ENCODE data around the gene PRDM10.

The PRDM10 gene

GRCh38 chr11:130032931-130033330 is 30.3 kb upstream of the PRDM10 start:
- peaks cover 4% of the 10 kb centered on the region for H3K4me1 Mint-ChIP-seq
- peaks cover 4% of the 10 kb centered on the region for H3K27me3 Mint-ChIP-seq (ENCODE audit: low read depth, poor library complexity)
- H3K9me3 Mint-ChIP-seq = no peaks in the 10 kb centered on the region
- no peak for TF ChIP-seq CTCF (IDR thresholded peaks at IDR 0.05)
- H3K27ac Mint-ChIP-seq = no peak overlapping the region
- no peaks in the 10 kb centered on the region for H3K36me3 Mint-ChIP-seq (ENCODE audit: low read depth)
- no peak for DNase-seq
- H3K4me3 Mint-ChIP-seq = no peak overlapping the region

GRCh38 chr11:130031945-130032344 is 29.3 kb upstream of the PRDM10 start:
- no peak for DNase-seq
- no peaks in the 10 kb centered on the region for H3K4me1 Mint-ChIP-seq
- no peak for TF ChIP-seq CTCF (IDR thresholded peaks at IDR 0.05)
- H3K27ac Mint-ChIP-seq = no peak overlapping the region
- H3K4me3 Mint-ChIP-seq = no peak overlapping the region
- H3K36me3 Mint-ChIP-seq (ENCODE audit: low read depth) = no peaks in the 10 kb centered on the region
- H3K9me3 Mint-ChIP-seq = no peaks in the 10 kb centered on the region
- H3K27me3 Mint-ChIP-seq (ENCODE audit: low read depth, poor library complexity) = peaks cover 4% of the 10 kb centered on the region

- no peak for TF ChIP-seq CTCF (IDR thresholded peaks at IDR 0.05)
- no peak overlapping the region for H3K27ac Mint-ChIP-seq
- no peak overlapping the region for H3K4me3 Mint-ChIP-seq
- no peaks in the 10 kb centered on the region for H3K9me3 Mint-ChIP-seq
- no peak for DNase-seq
- no peaks in the 10 kb centered on the region for H3K36me3 Mint-ChIP-seq (ENCODE audit: low read depth)
- H3K4me1 Mint-ChIP-seq = no peaks in the 10 kb centered on the region
- peaks cover 4% of the 10 kb centered on the region for H3K27me3 Mint-ChIP-seq (ENCODE audit: low read depth, poor library complexity)
Measured at GRCh38 chr11:130031056-130031455, 28.4 kb upstream of the PRDM10 start.

- Mint-ChIP-seq H3K36me3 (ENCODE audit: low read depth) (no peaks in the 10 kb centered on the region), H3K9me3 (no peaks in the 10 kb centered on the region), H3K27me3 (ENCODE audit: low read depth, poor library complexity) (peaks cover 6% of the 10 kb centered on the region), H3K4me1 (no peaks in the 10 kb centered on the region), H3K4me3 (no peak overlapping the region), H3K27ac (peak overlapping the region; percentile 55)
- no peak for DNase-seq
- TF ChIP-seq CTCF (IDR thresholded peaks at IDR 0.05) = no peak
Measured at GRCh38 chr11:130029137-130029536, 26.5 kb upstream of the PRDM10 start.

- no peak for DNase-seq
- Mint-ChIP-seq H3K27ac (no peak overlapping the region), H3K4me1 (peaks cover 17% of the 10 kb centered on the region), H3K4me3 (no peak overlapping the region), H3K27me3 (ENCODE audit: low read depth, poor library complexity) (peaks cover 2% of the 10 kb centered on the region), H3K9me3 (peaks cover 19% of the 10 kb centered on the region), H3K36me3 (ENCODE audit: low read depth) (no peaks in the 10 kb centered on the region)
- no peak for TF ChIP-seq CTCF (IDR thresholded peaks at IDR 0.05)
Measured at GRCh38 chr11:130025371-130025770, 22.7 kb upstream of the PRDM10 start.

- H3K27me3 Mint-ChIP-seq (ENCODE audit: low read depth, poor library complexity) = peaks cover 2% of the 10 kb centered on the region
- peaks cover 17% of the 10 kb centered on the region for H3K4me1 Mint-ChIP-seq
- no peaks in the 10 kb centered on the region for H3K36me3 Mint-ChIP-seq (ENCODE audit: low read depth)
- no peak overlapping the region for H3K4me3 Mint-ChIP-seq
- no peak overlapping the region for H3K27ac Mint-ChIP-seq
- TF ChIP-seq CTCF (IDR thresholded peaks at IDR 0.05) = no peak
- peaks cover 19% of the 10 kb centered on the region for H3K9me3 Mint-ChIP-seq
- no peak for DNase-seq
Measured at GRCh38 chr11:130024361-130024760, 21.7 kb upstream of the PRDM10 start.
